ENCODE data around the gene AADACL4.
"Not testable (repeated sequence)": the region's sequence is repeated elsewhere in the genome, so short reads cannot be mapped to it uniquely, and the experiment has no call there.

AADACL4 gene

DNA sequence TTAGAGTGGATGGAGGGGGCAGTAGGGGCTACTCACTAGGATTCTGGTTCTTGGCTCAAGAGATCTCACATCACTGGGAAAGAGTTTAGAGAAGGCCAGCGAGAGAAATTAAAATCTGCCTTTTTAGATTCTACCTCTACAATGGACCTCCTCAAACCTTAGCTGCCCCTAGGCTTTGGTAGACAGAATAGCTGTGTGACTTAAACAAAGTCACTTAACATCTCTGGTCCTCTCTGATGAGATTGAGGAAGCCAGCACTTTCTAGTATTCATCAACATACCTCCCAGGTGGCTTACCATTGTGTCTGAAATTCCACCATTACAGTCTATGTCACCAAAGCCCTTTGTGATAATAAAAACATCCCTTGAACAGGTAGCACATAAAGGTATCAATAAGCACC is 18.7 kb downstream of the AADACL4 start:
- DNase-seq = no peak

DNA sequence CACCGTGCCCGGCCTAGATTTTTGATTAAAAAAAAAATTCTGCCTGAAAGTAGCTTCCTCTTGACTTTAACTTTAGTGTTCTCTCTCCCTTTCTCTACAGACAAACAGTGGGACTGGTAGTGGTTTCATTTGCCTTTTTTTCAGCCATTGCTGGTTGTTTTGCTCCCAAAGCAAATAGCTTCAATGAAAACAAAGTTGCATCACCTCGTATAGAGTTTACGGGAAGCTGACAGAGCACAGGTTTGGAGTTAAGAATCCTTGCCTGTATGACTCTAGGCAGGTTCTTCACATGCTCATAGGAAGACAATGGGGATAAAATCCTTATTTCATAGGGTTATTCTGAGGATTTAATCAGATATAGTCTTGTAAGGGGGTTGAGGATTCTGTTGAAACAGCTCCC is 21.6 kb downstream of the AADACL4 start:
- no peak for DNase-seq

DNA sequence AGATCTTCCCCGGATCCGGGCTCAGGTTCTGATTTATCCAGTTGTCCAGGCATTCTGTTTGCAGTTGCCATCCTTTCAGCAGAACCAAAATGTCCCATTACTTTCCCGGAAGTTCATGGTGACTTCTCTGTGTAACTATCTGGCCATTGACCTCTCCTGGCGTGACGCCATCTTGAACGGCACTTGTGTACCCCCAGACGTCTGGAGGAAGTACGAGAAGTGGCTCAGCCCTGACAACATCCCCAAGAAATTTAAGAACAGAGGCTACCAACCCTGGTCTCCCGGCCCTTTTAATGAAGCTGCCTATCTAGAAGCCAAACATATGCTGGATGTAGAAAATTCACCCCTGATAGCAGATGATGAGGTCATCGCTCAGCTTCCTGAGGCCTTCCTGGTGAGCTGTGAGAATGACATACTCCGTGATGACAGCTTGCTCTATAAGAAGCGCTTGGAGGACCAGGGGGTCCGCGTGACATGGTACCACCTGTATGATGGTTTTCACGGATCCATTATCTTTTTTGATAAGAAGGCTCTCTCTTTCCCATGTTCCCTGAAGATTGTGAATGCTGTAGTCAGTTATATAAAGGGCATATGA is 22.4 kb downstream of the AADACL4 start:
- no peak for DNase-seq

DNA sequence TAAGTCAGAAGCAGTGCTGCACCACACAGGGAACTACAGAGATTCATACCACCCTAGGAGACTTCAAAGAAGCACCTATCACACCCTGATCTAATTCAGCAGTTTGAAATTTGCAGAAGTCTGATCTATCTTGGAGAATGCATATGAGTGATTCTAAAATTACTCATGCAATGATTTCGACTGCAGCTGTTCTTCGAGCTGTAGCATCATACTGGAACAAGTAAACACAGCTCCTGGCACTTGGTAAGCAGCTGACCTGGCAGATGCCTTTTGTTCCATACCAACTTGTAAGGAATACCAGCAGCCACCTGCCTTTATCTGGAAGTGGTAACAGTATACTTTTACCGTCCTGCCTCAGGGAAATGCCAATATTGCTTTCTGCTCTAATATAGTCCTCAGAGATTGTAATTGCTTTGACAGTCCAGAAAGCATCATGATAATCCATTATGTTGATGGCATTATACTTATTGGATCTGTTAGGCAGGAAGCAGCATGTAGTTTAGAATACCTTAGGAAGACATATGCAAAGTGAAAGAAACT is 25.7 kb downstream of the AADACL4 start:
- no peak for DNase-seq

DNA sequence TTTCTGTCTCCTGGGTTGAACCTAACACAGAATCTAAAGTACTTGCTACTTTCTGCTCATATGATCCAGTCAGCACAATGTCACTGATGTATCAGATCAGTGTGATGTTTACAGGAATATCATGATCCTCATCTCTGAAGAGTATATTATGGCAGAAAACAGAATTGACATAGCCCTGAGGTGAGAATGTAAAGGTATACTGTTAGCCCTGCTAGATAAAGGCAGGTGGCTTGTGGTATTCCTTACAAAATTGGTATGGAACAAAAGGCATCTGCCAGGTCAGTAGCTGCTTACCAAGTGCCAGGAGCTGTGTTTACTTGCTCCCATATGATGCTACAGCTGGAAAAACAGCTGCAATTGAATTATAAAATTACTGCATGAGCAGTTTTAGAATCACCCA is 30.5 kb downstream of the AADACL4 start:
- no peak for DNase-seq

DNA sequence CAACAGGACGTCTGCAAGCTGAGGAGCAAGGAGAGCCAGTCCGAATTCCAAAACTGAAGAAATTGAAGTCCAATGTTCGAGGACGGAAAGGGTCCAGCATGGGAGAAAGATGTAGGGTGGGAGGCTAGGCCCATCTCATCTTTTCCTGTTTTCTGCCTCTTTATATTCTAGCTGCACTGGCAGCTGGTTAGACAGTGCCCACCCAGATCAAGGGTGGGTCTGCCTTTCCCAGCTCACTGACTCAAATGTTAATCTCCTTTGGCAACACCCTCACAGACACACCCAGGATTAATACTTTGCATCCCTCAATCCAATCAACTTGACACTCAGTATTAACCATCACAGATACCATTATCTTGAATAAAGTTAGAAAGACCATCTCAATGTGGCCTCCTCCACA is 32.2 kb downstream of the AADACL4 start:
- DNase-seq = not testable (repeated sequence)

DNA sequence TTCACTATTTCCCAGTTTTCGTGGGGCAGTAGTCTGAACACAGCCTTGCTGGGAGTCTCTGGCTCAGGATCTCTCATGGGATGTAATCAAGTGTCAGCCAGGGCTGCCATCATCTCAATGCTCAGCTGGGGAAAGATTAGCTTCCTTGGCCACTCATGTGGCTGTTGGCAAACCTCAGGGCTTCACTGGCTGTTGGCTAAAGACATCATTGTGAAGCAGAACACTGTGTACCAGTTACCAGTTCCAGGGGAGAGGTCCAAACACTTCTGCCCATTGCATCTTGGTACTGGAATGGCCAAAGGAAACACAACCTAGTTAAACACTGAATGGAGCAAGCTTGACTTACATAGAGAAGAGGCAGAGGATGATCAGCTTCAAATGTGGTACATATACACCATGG is 33.7 kb downstream of the AADACL4 start:
- no peak for DNase-seq

DNA sequence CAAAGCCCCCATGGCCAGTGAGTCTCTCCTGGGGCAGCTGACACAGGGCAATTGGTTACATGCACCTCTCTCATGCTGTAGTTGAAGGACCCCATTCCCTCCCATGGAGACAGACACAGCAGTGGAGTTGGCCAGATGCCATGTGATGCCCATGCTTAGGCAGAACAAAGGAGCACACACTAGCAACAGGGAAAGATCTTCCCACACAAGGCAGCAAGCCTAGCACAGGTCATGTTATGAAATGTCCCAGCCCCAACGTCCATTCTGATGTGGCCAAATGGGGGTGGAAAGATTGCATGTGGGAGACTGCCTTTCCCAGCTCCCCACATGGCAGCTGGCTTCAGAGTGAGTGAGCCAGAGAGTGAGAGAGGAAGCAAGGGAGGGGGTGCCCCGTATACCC is 34.5 kb downstream of the AADACL4 start:
- DNase-seq = no peak

DNA sequence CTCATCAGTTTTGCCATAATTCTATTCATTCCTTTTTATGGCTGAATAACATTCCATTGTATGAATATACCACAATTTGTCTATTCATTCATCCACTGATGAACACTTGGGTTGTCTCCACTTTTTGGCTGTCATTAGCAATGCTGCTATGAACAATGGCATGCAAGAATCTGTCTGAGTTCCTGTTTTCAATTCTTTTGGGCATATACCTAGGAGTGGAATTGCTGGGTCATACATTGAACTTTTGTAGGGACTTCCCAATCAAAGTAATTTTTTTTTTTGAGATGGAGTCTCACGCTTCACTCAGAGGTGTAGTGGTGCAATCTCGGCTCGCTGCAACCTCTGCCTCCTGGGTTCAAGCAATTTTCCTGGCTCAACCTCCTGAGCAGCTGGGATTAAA is 34.9 kb downstream of the AADACL4 start:
- no peak for DNase-seq

DNA sequence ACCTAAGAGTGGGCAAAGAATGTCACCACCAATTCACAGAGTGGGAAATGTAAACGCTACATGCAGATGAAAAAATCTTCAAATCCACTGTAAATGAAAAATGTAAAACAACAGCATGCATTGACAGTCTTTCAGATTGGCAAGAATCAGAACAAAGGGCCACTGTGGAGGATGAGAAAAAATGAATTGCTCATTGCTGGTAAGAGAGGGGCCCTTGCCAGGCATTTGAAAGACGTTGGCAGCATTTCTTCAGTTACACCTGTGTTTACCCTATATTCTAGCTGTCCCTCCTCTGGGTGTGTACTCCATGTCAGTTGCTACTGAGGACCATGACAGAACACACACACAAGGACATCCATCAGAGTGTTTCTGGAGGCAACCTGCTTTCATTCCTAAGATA is 46.3 kb downstream of the AADACL4 start:
- no peak for DNase-seq

DNA sequence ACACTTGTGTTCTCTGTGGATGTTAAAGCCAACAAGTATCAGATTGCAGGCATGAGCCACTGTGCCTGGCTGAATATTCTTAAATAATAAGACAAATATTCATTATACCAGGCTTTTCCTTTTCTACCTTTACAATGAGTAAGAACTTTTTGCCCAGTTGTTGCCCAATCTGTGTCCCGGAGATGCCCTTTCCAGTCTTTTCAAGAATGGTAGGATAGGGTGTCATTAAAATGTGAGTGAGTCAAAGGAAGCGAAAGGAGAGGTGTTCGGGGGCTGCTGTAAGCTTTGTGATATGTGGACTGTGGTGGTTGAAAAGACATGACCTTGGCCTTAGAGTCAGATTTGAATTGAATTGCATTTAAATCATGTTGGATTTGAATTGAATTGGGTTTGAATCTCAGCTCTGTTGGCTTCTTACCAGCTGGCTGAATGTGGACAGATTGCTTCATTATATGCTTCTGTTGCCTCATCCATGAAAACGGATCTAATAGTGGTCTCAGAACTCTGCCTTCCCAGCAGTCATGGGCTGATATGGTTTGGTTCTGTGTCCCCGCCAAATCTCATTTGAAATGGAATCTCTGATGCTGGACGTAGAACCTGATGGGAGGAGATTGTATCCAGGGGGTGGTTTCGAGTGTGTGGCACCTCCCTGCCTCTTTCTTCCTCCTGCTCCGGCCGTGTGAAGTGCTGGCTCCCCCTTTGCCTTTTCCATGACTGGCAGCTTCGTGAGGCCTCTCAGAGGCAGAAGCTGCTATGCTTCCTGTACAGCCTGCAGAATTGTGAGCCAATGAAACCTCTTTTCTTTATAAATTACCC is 49.3 kb downstream of the AADACL4 start:
- no peak for DNase-seq

DNA sequence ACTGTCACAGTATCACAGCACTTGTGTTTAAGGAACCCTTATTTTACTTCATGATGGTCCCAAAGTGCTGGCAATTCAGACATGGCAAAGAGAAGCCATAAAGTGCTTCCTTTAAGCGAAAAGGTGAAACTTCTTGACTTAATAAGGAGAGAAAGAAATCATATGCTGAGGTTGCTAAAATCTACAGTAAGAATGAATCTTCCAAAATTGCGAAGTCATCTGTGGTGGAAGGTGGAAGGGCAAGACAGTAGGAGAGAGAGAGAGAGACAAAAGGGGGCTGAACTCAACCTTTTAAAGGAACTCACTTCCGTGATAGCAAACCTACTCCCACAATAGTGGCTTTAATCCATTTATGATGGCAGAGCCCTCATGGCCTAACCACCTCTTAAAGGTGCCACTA is 52.8 kb downstream of the AADACL4 start:
- no peak for DNase-seq

DNA sequence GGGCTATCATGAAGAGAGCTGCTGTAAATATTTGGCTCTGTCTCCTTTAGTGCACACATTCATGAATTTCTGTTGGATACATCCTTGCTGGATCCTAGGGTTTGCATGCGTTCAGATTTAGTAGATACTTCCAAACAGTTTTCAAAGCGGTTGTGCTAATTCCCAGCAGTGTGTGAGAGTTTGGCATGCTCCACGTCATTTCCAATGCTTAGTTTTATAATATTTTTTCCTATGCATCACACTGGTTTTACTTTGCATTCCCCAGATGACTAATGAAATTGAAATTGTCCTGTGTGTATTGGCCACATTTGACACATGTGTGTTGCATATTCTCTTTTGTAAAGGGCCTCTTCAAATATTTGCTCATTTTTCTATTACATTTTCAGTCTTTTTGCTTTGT is 53.5 kb downstream of the AADACL4 start:
- no peak for DNase-seq

DNA sequence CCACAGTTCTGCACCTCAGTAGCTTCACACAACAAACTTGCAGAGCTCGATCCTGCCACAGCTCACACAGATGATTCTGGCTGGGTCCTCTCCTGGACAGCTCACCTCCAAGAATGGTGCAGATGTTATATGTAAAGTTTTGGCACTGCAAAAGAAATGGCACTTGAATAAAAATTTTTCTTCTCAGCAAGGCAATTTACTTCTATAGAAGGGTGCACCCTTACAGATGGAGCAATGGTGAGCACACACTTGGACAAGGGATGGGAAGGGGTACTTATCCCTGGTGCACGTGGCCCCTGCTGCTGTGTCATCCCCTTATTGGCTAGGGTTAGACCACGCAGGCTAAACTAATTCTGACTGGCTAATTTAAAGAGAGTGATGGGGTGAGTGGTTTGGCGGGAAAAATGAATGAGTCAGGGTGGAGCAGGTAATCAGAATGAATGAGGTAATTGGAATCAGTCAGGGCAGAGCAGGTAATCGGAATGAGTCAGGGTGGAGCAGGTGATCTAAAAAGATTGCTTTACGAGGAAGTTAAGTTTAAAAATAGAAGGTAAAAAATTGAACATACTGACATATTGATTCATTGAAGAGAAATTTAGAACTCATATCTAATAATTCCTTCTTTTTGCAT is 60.1 kb downstream of the AADACL4 start:
- DNase-seq = no peak

DNA sequence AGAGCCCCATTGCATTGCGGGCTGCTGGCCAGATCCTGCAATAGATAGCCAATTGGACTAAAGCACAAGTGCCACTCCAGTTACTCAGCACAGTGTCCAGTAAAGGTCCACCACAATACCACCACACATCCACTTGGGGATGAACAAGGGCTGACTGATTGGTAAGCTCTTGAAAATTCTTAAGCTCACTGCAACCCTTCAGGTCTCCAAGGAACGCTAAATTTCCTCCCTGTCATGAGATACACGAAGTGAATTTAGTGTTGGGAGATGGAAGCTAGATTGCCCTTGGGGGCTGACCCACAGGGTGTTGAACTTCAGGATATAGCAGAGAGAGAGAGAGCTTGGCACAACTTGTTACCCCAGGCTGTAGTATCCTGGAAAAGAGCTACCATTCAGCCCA is 62.2 kb downstream of the AADACL4 start:
- no peak for DNase-seq

DNA sequence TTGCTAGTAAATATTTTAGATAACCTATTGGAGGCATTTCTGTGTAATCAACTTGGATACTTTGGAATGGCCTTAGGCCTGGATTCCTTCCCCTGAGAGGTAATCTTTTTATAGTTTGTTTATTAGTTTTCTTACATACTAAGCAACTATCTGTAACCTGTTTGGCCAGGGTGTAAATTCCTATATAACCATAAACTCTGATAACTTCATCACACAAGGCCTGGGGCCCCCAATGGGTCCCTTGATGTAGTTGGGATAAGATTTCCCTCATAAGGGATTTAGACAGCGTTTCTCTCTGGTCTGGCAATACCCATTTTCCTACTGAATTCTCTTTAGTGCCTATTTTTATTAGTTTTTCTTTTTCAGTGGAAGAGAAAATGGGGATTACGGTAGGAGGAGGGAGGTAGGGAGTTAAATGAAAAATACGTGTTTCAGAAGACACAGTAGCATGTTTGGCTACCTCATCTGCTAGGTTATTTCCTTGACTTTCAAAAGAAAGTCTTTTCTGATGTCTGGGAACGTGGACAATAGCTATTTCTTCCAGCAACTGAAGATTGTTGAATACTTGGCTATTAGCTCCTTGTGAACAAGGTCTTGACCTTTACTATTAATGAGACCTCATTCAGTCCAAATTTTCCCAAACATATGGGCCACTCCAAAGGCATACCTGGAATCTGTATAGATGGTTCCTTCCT is 64.7 kb downstream of the AADACL4 start:
- no peak for DNase-seq

DNA sequence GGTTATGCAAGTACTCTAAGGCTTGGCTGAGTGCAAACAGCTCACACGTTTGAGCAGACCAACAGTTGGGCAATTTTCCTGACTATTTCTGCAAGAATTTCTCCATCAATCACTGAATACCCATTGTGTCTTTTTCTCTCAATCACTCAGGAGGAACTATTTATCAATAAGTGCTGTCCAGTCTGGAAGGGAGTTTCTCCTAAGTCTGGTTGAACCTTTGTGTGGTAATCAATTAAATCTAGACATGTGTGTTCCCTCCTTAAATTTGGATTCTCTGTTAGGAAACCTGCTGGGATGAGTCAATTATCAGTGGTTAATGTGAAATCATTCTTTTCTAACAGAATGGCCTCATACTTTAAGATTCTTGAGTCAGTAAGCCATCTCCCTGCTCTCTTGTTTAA is 65.2 kb downstream of the AADACL4 start:
- DNase-seq = no peak

DNA sequence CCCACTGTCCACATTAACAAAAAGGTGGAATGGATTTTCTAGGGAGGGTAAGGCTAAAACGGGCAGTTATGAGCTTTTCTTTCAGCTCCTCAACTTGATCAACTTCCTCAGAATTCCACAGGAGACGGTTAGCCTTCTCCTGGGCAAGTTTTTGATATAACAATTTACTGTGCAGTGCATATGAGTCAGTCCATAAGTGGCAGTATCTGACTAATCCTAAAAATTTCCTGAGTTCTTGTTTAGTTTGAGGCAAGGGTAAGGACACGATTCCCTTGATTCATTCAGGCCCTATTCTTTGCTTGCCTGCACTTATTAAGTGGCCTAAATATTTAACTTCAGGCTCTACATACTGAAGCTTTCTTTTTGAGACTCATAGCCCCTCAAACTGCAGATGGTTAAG is 65.8 kb downstream of the AADACL4 start:
- no peak for DNase-seq

DNA sequence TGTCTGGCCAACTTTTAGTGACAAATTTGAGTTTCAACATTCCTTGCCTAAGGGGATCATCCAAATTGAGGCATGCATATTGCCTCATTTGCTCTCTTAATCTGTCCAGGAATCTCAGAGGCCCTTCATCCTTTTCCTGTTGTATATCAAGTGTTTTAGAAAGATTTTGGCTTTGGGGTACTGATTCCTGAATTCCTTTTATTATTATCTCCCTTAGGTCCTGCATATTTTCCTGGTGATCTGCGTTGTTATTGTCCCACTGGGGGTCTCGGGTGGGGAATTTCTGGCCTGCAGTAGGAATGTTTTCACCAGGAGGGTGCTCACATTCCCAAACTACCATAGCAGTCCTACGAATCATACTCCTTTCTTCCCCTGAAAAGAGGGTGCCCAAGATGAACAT is 67.7 kb downstream of the AADACL4 start:
- no peak for DNase-seq

DNA sequence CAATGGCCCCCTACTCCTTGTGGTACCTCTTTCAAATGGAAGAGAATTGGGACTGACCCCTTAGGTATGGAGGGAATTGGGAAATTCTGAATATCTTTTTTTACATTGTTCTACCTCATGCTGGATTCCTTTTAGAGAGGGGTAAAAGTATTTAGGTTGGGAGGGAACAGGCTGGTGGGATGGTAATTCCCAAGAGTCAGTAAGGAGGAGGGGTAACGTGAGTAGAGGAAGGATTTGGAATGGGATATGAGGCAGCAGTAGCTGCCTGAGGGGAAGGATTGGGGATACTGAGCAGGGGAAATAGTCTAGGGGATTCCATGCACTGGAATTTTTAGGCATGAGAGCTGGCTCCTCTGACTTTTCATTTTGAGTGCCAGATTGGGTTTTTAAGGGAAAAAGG is 68.2 kb downstream of the AADACL4 start:
- no peak for DNase-seq

DNA sequence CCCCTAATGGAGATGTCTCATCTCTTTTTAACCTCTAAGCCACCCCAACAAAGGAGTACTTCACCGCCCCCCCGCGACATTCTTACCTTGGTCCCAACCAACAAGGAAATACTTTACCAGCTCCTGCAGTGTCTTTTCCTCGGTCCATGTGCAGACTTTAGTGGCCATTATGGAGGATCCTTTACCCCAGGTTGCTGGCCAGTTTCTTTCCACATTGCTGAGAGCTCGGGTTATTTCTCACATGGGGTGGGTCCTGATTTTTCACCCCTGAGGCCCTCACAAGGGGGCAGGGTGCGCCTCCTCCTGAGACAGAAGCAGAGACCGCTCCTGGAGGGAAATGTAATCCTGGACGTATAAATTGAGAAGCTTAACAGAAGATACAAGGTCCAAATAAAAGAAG is 69.0 kb downstream of the AADACL4 start:
- DNase-seq = no peak

DNA sequence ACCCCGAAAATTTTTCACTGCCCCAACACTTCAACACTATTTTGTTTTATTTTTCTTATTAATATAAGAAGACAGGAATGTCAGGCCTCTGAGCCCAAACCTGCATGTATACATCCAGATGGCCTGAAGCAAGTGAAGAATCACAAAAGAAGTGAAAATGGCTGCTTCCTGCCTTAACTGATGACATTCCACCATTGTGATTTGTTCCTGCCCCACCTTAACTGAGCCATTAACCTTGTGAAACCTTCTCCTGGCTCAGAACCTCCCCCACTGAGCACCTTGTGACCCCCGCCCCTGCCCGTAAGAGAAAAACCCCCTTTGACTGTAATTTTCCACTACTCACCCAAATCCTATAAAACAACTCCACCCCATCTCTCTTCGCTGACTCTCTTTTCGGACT is 69.8 kb downstream of the AADACL4 start:
- DNase-seq = not testable (repeated sequence)

DNA sequence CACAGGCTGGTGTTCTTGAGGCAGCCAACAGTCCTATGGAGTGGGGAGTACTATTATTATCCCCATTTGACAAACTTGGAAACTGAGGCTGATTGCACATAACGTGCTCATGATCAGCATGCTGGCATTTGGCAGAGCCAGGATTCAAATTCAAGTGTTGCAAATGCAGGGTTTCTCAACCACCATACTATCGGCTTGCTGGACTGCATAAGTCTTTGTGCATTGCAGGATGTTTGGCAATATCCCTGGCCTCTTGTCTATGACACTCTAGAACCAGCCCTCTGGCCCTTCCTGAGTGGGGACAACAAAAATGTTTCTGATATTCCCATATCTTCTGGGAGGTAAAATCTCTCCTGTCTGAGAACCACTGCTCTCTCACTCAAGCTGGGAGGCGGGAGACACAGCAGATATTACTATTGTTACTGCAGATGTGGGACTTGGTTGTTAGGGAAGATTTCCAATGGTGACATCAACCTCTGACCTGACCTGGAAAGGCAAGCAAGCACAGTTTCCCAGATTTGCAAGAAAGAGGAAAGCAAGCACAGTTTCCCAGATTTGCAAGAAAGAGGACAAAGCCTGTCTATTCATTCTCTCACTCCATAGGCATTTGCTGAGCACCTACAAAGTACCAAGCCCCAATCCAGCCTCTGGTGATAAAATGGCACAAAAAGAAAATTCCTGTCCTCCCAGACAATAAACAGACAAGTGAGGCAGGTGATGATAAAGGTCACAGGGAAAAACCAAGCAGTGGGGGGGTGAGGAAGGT is 71.0 kb downstream of the AADACL4 start:
- no peak for DNase-seq

Measured in 8988T (cell line).